Fibroblast of mammary gland (primary cell): ENCODE results near the gene ADORA2B.

Experiments
- DNase-seq: peaks from one replicate; pipeline ENCODE4 v3.0.0-alpha.2; 2010; ENCODE audit warnings: low read depth
- H3K4me3 ChIP-seq: 2 replicates; pipeline ENCODE4 v1.5.1; 2011; ENCODE audit warnings: low read depth, mild to moderate bottlenecking, low read length, moderate library complexity; ENCODE audit not compliant: control insufficient read depth
- CTCF ChIP-seq: conservative IDR thresholded peaks from 2 replicates; pipeline ENCODE4 v1.5.1; 2011; ENCODE audit warnings: low read depth, low read length, inconsistent platforms; ENCODE audit not compliant: control insufficient read depth, insufficient read depth

ADORA2B gene

GRCh38 chr17:15965528-15965927 lies 20.6 kb downstream of the ADORA2B start:
- no peak overlapping the region for H3K4me3 ChIP-seq
- no peak for DNase-seq
- no peak for TF ChIP-seq CTCF

GRCh38 chr17:15966183-15966878 lies 21.4 kb downstream of the ADORA2B start:
- DNase-seq, result no peak

GRCh38 chr17:15966879-15967248 lies 21.9 kb downstream of the ADORA2B start:
- H3K4me3 ChIP-seq, result no peak overlapping the region
- no peak for TF ChIP-seq CTCF
- DNase-seq, result no peak

More at GRCh38 chr17:15966183-15966878, 21.4 kb downstream of the ADORA2B start:
- TF ChIP-seq CTCF, result no peak
- no peak overlapping the region for H3K4me3 ChIP-seq

- no peak for DNase-seq
- no peak for TF ChIP-seq CTCF
- no peak overlapping the region for H3K4me3 ChIP-seq
Measured at GRCh38 chr17:15967706-15968399, 22.9 kb downstream of the ADORA2B start.

GRCh38 chr17:15969463-15969862 lies 24.5 kb downstream of the ADORA2B start:
- H3K4me3 ChIP-seq, result no peak overlapping the region
- no peak for TF ChIP-seq CTCF
- DNase-seq, result no peak

GRCh38 chr17:15970500-15970899 lies 25.6 kb downstream of the ADORA2B start:
- no peak for DNase-seq
- H3K4me3 ChIP-seq, result no peak overlapping the region
- TF ChIP-seq CTCF, result no peak

- H3K4me3 ChIP-seq, result no peak overlapping the region
- DNase-seq, result no peak
- no peak for TF ChIP-seq CTCF
Measured at GRCh38 chr17:15971098-15971678, 26.3 kb downstream of the ADORA2B start.
